GM21423 (cell line): ENCODE data around the gene PKIG.

Source experiments
- ATAC-seq: cut with Tn5 transposase; IDR thresholded peaks from one replicate; pipeline ENCODE4 v1.9.1; 2021; ENCODE audit warnings: mild to moderate bottlenecking, moderate library complexity; ENCODE audit not compliant: unreplicated experiment

PKIG gene

GRCh38 chr20:44615876-44616603, 33.7 kb downstream of the PKIG start:
- ATAC-seq = no peak

- ATAC-seq = no peak
Observed at GRCh38 chr20:44616604-44616964, 34.2 kb downstream of the PKIG start.

- no peak for ATAC-seq
Observed at GRCh38 chr20:44618318-44618731, 35.9 kb downstream of the PKIG start.

- no peak for ATAC-seq
Observed at GRCh38 chr20:44619294-44619693, 36.9 kb downstream of the PKIG start.

DNA sequence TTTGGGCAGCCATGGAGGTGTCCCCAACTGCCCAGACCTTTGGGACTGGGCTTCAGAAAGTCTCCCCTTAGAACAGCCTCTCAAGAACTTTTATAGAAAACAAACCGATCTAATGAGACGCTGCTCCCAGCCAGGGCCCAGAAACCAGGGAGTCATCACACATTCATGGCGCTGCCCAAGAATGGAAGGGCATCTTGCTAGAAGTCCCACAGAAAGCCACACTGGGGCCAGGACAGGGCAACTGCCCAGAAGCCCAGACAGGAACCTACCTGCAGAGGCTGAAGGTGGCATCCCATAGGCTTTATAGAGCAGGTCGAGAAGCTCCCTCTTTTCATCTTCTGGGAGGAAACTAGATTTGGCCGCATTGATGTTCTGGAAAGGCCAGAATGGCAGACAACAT, 37.7 kb downstream of the PKIG start:
- no peak for ATAC-seq

GRCh38 chr20:44621325-44621724, 38.9 kb downstream of the PKIG start:
- no peak for ATAC-seq

GRCh38 chr20:44621939-44622338, 39.6 kb downstream of the PKIG start:
- ATAC-seq = no peak

DNA sequence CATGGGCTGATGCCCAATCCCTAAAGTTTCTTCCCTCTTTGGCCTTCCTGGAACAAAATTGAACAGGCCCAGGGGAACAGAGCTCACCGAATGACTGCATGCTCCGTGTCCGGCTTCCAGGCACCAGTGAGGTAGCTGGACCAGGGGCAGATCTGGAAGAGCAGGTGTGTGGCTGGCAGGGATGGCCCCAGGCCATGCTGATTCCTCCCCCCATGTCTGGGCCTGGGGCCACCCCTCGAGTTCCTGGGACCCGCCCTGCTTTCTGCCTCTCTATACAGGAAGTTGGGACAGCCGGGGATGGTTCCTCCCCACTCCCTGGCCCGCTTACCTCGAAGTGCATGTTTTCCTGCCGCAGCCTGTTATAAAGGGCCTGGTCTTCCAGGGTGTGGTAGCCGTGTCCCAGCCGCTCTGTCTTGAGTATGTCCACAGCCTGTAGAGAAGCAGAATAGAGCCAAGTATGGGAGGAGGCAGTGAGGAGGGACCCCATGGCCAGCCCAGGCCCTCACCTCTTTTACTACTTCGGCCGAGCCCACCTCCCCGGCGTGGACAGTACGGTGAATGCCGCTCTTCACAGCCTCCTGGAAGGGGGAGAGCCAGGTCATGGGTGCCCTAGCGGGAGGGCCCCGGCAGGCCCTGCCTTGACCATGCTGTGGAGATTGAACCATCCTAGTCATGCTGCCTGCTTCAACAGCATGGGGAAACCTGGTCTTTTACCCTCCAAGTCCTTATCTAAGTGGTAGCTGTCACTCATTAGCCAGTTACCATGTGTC, 40.3 kb downstream of the PKIG start:
- ATAC-seq = no peak

DNA sequence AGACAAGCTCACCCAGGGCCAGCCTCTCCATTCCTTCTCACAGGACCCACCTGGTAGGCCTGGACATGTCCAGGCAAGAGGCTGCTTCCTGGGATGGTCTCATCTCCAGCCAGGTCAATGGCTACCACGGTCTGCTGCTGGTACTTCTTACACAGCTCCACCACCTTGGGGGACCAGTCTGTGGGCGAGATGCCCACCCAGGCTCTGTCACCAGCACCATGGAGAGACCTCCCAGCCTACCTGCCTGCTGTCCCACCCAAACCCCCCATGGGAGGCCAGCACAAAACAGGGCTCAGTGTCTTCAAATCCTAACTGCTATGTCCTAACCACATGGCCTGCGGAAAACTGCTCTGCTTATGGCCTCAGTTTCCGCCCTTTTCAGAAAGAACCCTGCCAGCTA, 41.8 kb downstream of the PKIG start:
- ATAC-seq = no peak

DNA sequence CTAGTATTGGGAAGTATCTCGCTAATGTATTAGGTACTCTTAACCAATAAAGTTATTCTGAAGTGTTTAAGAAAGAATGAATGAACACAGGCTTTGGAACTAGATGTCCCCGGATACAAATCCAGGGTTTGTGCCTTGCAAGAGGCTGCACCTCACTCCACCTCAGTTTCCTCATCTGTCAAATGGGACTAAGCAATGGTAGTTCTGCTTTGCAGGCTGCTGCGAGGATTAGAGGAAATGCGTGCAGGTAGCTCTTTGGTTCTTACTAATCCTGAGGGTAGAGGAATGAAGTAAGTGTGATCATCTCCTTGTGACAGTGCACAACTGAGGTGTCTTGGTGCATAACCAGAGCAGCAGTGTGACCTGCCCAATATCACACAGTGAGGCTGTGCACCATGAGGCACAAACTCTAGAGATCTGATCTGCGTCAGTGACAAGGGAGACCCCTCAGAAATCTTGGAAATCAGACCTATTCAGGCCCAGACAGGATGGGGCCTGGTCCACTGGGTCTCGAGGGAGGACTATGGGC, 42.4 kb downstream of the PKIG start:
- ATAC-seq = no peak

DNA sequence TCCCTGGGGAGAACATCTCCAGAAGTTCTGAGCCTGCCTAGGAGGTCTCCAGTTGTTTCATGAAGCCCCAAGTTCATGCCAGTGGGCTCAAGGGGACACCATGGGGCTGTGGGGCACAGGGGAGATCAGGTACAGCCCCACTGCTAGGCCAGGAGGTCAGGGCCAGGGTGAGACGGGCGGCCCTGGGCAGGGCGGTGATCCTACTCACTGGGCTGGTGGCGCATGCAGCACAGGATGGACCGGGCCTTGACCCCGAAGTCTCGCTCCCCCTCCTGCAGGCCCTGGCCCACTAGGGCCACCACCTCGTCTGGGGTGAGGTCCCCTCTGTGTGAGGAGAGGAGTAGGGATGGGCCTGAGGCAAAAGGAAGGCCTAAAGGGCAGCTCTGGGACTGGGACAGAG, 43.0 kb downstream of the PKIG start:
- no peak for ATAC-seq

DNA sequence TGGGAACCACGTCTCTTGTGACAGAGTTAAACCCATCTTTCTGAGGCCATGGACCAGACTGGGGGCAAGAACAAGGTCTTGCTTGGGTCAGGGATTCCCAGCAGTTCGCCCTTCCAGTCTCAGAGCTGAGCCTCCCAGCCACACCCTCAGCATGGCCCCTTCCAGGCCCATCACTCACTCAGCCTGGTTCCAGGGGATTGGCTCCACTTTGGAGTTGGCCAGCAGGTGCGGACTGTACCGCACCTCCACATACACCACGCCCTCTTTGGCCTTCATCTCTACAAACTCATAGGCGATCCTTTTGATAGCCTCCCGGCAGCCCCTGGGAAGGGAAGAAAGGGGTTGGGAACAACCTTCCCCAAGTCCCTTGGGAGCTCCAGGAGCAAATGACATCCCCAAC, 43.9 kb downstream of the PKIG start:
- no peak for ATAC-seq

- ATAC-seq = no peak
Observed at GRCh38 chr20:44627364-44628010, 45.1 kb downstream of the PKIG start.

- ATAC-seq = no peak
Observed at GRCh38 chr20:44629017-44629385, 46.6 kb downstream of the PKIG start.

- no peak for ATAC-seq
Observed at GRCh38 chr20:44629542-44629941, 47.2 kb downstream of the PKIG start.

DNA sequence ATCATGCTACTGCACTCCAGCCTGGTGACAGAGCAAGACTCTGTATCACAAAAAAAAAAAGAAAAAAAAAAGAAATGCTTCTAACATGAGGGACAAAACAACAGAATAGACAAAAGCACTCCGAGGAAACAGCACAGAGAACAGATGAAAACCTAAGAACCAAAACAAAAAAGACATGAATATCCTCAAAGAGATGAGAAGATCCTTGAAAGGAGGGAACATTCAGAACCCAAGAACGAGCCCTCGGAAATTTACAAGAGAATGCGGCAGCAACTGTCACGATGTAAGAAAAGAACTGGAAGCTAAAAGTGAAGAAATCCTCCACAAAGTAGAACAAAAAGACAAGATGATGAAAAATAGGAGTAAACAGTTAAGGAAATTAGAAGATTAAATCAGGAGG, 47.9 kb downstream of the PKIG start:
- ATAC-seq = no peak

- no peak for ATAC-seq
Observed at GRCh38 chr20:44632103-44632752, 49.8 kb downstream of the PKIG start.

DNA sequence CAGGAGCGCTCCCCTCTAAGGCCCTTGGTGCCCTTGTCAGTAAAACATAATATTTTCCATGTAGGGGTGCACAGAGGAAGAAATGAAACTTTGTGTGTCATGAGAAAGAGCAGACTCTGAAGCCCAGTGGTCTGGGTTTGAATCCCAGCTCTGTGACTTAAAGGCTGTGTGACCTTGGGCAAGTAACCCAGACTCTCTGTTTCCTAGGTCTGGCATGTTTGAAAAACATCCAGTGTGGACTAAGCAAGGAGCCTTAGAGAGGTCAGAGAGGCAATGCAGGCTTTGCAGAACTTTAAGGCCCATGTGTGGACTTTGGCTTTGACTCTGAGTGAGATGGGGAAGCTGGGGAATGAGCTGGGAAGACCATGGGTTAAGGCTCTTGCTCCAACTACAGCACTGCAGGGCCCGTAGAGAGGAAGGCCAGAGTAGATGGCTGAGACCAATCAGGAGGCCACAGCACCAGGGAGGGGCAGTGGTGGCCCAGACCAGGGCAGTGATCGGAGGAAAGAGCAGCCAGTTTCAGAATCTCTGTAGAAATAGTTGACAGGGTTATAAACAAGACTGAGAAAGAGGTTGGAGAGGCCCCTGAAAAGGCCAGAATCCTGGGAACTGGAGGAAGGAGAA, 50.9 kb downstream of the PKIG start:
- ATAC-seq = no peak

DNA sequence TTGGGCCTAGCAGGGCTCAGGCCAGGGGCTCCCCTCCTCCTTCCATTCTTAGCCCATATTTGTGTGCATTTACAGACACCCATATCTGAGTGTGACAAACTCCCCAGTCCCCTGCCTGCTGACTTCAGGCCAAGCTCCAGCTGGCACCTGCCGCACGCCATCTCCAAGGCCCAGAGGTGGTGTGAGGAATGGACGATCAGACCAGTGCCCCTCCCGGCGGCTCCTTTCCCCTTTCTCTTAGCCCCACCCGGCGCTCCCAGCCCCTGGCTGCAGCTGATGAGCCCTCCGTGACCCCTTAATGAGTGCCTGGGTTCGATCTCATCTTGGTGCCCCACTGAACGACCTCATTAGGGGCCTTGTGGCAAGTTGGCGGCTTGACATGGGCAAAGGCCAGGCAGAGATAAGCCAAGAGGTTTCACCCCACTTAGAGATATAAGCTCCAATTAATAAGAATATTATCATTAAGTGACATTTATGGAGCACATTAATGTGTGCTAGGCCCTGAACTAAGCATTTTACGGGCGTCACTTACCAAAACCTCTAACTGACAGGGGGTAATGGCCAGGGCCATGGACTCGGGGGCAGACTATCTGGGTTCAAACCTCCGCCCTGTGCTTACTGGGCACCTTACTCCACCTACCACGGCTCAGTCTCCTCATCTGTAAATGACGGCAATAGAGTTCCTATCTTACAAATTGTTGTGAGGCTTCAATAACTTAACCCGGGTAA, 51.7 kb downstream of the PKIG start:
- ATAC-seq = no peak

DNA sequence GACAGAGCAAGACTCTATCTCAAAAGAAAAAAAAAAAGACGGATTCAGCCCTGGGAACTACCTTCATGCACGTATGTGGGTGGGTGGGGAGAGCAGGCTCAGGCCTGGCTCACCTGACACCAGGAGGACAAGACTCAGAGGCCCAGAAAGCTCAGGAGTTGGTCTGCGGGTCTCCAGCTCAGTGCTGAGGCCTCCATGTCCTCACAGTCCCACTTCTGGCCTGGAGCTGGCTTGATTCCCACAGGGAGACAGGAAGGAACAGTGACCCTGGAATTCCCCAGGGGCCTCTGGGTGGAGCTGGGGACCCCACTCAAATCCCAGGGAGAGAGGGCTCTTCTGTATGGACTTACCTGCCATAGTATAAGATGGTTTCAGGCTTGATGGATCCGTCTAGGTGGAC, 53.5 kb downstream of the PKIG start:
- no peak for ATAC-seq
